ENCODE measurements around the gene KRR1.

- TF ChIP-seq ZNF501 (tag by site-specific recombination; IDR thresholded peaks at IDR 0.05): no peak
- TF ChIP-seq ATF2 (tag by site-specific recombination; IDR thresholded peaks at IDR 0.05; ENCODE audit: low read depth): no peak
- TF ChIP-seq ZNF335 (tag by site-specific recombination; conservative IDR thresholded peaks at IDR 0.05): no peak
- TF ChIP-seq ZNF654 (tag by site-specific recombination; IDR thresholded peaks at IDR 0.05; ENCODE audit: low read depth): no peak
- TF ChIP-seq ZNF174 (tag by site-specific recombination; IDR thresholded peaks at IDR 0.05): no peak
- no peak for TF ChIP-seq YY1 (tag by site-specific recombination; IDR thresholded peaks at IDR 0.05)
- TF ChIP-seq REST (tag by site-specific recombination; IDR thresholded peaks at IDR 0.05): no peak
- no peak for TF ChIP-seq ZNF701 (tag by site-specific recombination; IDR thresholded peaks at IDR 0.05)
These were observed 30.2 kb downstream of the KRR1 start for GRCh38 chr12:75481013-75481705.
